ENCODE measurements around the gene VSIR. TPM values are rescaled to one million over a fixed set of nuclear protein-coding genes. Genes with fewer than 3 reads are reported as not detected.

Gene VSIR
- total and polyA plus RNA-seq, 2 donors from 2014 or later = 32.1 to 66.6 TPM

GRCh38 chr10:71762324-71762723 lies 11.0 kb downstream of the VSIR start:
- no peak overlapping the region for H3K4me3 ChIP-seq (ENCODE audit: low read length in 3 of 3)
- no peaks in the 10 kb centered on the region for H3K36me3 ChIP-seq (ENCODE audit: control insufficient read depth in 2 of 3, insufficient read depth in 3 of 3, low read length in 3 of 3)
- TF ChIP-seq CTCF (IDR thresholded peaks at IDR 0.05; ENCODE audit: borderline replicate concordance, extremely low read depth, insufficient read depth) = no peak
- intact Hi-C loops (cut with DNase I) = no loop called here
- no peak overlapping the region for H3K9ac ChIP-seq (ENCODE audit: low read length in 3 of 3)
- no peaks in the 10 kb centered on the region for H3K9me3 ChIP-seq (ENCODE audit: control insufficient read depth in 2 of 3, insufficient read depth in 1 of 3, low read length in 3 of 3)
- peaks cover 0 to 50% (median 13%) of the 10 kb centered on the region in 3 donors for H3K4me1 ChIP-seq (ENCODE audit: control insufficient read depth in 2 of 3, insufficient read depth in 2 of 3, low read depth in 1 of 3, low read length in 3 of 3)
- FAIRE-seq (no peak), DNase-seq (no peak)
- H3K27ac ChIP-seq (ENCODE audit: low read depth in 2 of 2, low read length in 2 of 2) = no peak overlapping the region
- H3K27me3 ChIP-seq (ENCODE audit: control insufficient read depth, insufficient read depth, low read length) = no peaks in the 10 kb centered on the region

GRCh38 chr10:71761541-71762113 lies 11.7 kb downstream of the VSIR start:
- intact Hi-C loops (cut with DNase I) = no loop called here
- no peak overlapping the region for H3K9ac ChIP-seq (ENCODE audit: low read length in 3 of 3)
- H3K27ac ChIP-seq (ENCODE audit: low read depth in 2 of 2, low read length in 2 of 2) = no peak overlapping the region
- FAIRE-seq (no peak), DNase-seq (no peak)
- no peak for TF ChIP-seq CTCF (IDR thresholded peaks at IDR 0.05; ENCODE audit: borderline replicate concordance, extremely low read depth, insufficient read depth)
- H3K27me3 ChIP-seq (ENCODE audit: control insufficient read depth, insufficient read depth, low read length) = no peaks in the 10 kb centered on the region
- no peak overlapping the region for H3K4me3 ChIP-seq (ENCODE audit: low read length in 3 of 3)
- no peaks in the 10 kb centered on the region for H3K36me3 ChIP-seq (ENCODE audit: control insufficient read depth in 2 of 3, insufficient read depth in 3 of 3, low read length in 3 of 3)
- no peaks in the 10 kb centered on the region for H3K9me3 ChIP-seq (ENCODE audit: control insufficient read depth in 2 of 3, insufficient read depth in 1 of 3, low read length in 3 of 3)
- H3K4me1 ChIP-seq (ENCODE audit: control insufficient read depth in 2 of 3, insufficient read depth in 2 of 3, low read depth in 1 of 3, low read length in 3 of 3) = peaks cover 0 to 48% (median 8%) of the 10 kb centered on the region in 3 donors

GRCh38 chr10:71761105-71761511 lies 12.2 kb downstream of the VSIR start:
- Histone ChIP-seq H3K4me1 (ENCODE audit: control insufficient read depth in 2 of 3, insufficient read depth in 2 of 3, low read depth in 1 of 3, low read length in 3 of 3) (peaks cover 0 to 47% (median 4%) of the 10 kb centered on the region in 3 donors), H3K4me3 (ENCODE audit: low read length in 3 of 3) (no peak overlapping the region), H3K36me3 (ENCODE audit: control insufficient read depth in 2 of 3, insufficient read depth in 3 of 3, low read length in 3 of 3) (no peaks in the 10 kb centered on the region), H3K9me3 (ENCODE audit: control insufficient read depth in 2 of 3, insufficient read depth in 1 of 3, low read length in 3 of 3) (no peaks in the 10 kb centered on the region), H3K27me3 (ENCODE audit: control insufficient read depth, insufficient read depth, low read length) (no peaks in the 10 kb centered on the region), H3K9ac (ENCODE audit: low read length in 3 of 3) (no peak overlapping the region), H3K27ac (ENCODE audit: low read depth in 2 of 2, low read length in 2 of 2) (no peak overlapping the region)
- no peak for FAIRE-seq
- intact Hi-C loops (cut with DNase I) = no loop called here
- no peak for DNase-seq
- no peak for TF ChIP-seq CTCF (IDR thresholded peaks at IDR 0.05; ENCODE audit: borderline replicate concordance, extremely low read depth, insufficient read depth)

Data from kidney (tissue), 14 donors.